Mesendoderm (in vitro differentiated cells): ENCODE measurements around the gene RGS9BP.
"Not testable (repeated sequence)": the region's sequence is repeated elsewhere in the genome, so short reads cannot be mapped to it uniquely, and the experiment has no call there.

Source experiments
- DNase-seq: peaks from one replicate; pipeline ENCODE4 v3.0.0; 2013
- H2AK5ac ChIP-seq: 2 replicates; pipeline ENCODE4 v1.6.1; 2013; ENCODE audit warnings: low read length, inconsistent platforms
- H2BK120ac ChIP-seq: 2 replicates; pipeline ENCODE4 v1.6.1; 2013; ENCODE audit warnings: low read depth, mild to moderate bottlenecking, low read length, moderate library complexity, mixed read lengths
- H2BK15ac ChIP-seq: replicated peaks from 2 replicates; pipeline ENCODE4 v1.6.1; 2013; ENCODE audit warnings: low read depth, mild to moderate bottlenecking, moderate library complexity
- H2BK5ac ChIP-seq: 2 replicates; pipeline ENCODE4 v1.6.1; 2013; ENCODE audit warnings: low read length, inconsistent platforms
- H3K18ac ChIP-seq: 2 replicates; pipeline ENCODE4 v1.6.1; 2013; ENCODE audit warnings: mild to moderate bottlenecking, low read length, mixed read lengths
- H3K23ac ChIP-seq: one replicate; pipeline ENCODE4 v1.6.1; 2013; ENCODE audit warnings: low read length
- H3K27ac ChIP-seq: 2 replicates; pipeline ENCODE4 v1.5.1; 2013; ENCODE audit warnings: low read depth, mild to moderate bottlenecking, inconsistent platforms, low read length, moderate library complexity
- H3K27me3 ChIP-seq: 2 replicates; pipeline ENCODE4 v1.6.1; 2013; ENCODE audit warnings: low read length, control low read depth, mild to moderate bottlenecking, inconsistent platforms; ENCODE audit not compliant: insufficient read depth, poor library complexity
- H3K36me3 ChIP-seq: 2 replicates; pipeline ENCODE4 v1.6.1; 2013; ENCODE audit warnings: low read length, inconsistent platforms; ENCODE audit not compliant: control insufficient read depth, insufficient read depth
- H3K4ac ChIP-seq: one replicate; pipeline ENCODE4 v1.6.1; 2013; ENCODE audit warnings: low read depth, mild to moderate bottlenecking, low read length, moderate library complexity
- H3K4me1 ChIP-seq: 2 replicates; pipeline ENCODE4 v1.6.1; 2013; ENCODE audit warnings: low read depth, low read length, inconsistent platforms; ENCODE audit not compliant: control insufficient read depth
- H3K4me2 ChIP-seq: 2 replicates; pipeline ENCODE4 v1.6.1; 2013; ENCODE audit warnings: low read length
- H3K4me3 ChIP-seq: 2 replicates; pipeline ENCODE4 v1.5.1; 2013; ENCODE audit warnings: mild to moderate bottlenecking, low read length
- H3K56ac ChIP-seq: one replicate; pipeline ENCODE4 v1.6.1; 2013; ENCODE audit warnings: low read length
- H3K79me1 ChIP-seq: 2 replicates; pipeline ENCODE4 v1.6.1; 2013; ENCODE audit warnings: low read length, inconsistent platforms
- H3K79me2 ChIP-seq: 2 replicates; pipeline ENCODE4 v1.6.1; 2013; ENCODE audit warnings: mild to moderate bottlenecking, low read length; ENCODE audit not compliant: control insufficient read depth, insufficient read depth
- H3K9ac ChIP-seq: 2 replicates; pipeline ENCODE4 v1.6.1; 2013; ENCODE audit warnings: low read length, inconsistent platforms
- H4K5ac ChIP-seq: one replicate; pipeline ENCODE4 v1.6.1; 2013; ENCODE audit warnings: low read length
- H4K8ac ChIP-seq: one replicate; pipeline ENCODE4 v1.6.1; 2013; ENCODE audit warnings: low read depth, mild to moderate bottlenecking, control low read depth, low read length, moderate library complexity
- WGBS: extraction: QIAGEN DNeasy Blood & Tissue Kit; methylation state at CpG from one replicate; pipeline ENCODE4 v1.1.7; 2013; ENCODE audit warnings: low lambda C conversion rate, missing lambda C conversion rate; ENCODE audit not compliant: insufficient coverage; ENCODE audit errors: extremely low coverage; 5-methylcytosine and 5-hydroxymethylcytosine counted together

RGS9BP gene

GRCh38 chr19:32688311-32688710 is 12.7 kb downstream of the RGS9BP start:
- H4K5ac ChIP-seq = no peak overlapping the region
- H3K4me3 ChIP-seq = no peak overlapping the region
- H3K4me1 ChIP-seq = peaks cover 2% of the 10 kb centered on the region
- H3K9ac ChIP-seq = no peak overlapping the region
- H2BK5ac ChIP-seq = no peak overlapping the region
- H3K27ac ChIP-seq = no peak overlapping the region
- no peak overlapping the region for H3K18ac ChIP-seq
- H2BK120ac ChIP-seq = no peak overlapping the region
- H3K4ac ChIP-seq = no peak overlapping the region
- no peak overlapping the region for H2BK15ac ChIP-seq
- H3K23ac ChIP-seq = no peak overlapping the region
- H4K8ac ChIP-seq = no peak overlapping the region
- no CpG with 5 or more reads among the region's 1 CpG for WGBS
- DNase-seq = no peak
- no peaks in the 10 kb centered on the region for H3K79me1 ChIP-seq
- H3K79me2 ChIP-seq = no peaks in the 10 kb centered on the region
- H3K4me2 ChIP-seq = no peak overlapping the region
- no peak overlapping the region for H3K56ac ChIP-seq
- no peaks in the 10 kb centered on the region for H3K27me3 ChIP-seq
- H3K36me3 ChIP-seq = no peaks in the 10 kb centered on the region
- no peak overlapping the region for H2AK5ac ChIP-seq

- H3K27me3 ChIP-seq = no peaks in the 10 kb centered on the region
- no peak within 1 kb of the TSS for H4K5ac ChIP-seq
- no peaks in the 10 kb centered on the region for H3K79me2 ChIP-seq
- peak within 1 kb of the TSS; percentile 75 for H3K4me2 ChIP-seq
- peak within 1 kb of the TSS; percentile 47 for H3K18ac ChIP-seq
- H3K9ac ChIP-seq = peak within 1 kb of the TSS; percentile 83
- peak within 1 kb of the TSS; percentile 33 for H3K4me3 ChIP-seq
- H3K4ac ChIP-seq = peak within 1 kb of the TSS; percentile 44
- no peak within 1 kb of the TSS for H2BK15ac ChIP-seq
- no peak within 1 kb of the TSS for H2BK120ac ChIP-seq
- no peak within 1 kb of the TSS for H3K27ac ChIP-seq
- H2BK5ac ChIP-seq = no peak within 1 kb of the TSS
- WGBS = no CpG with 5 or more reads among the region's 32 CpGs
- peaks cover 2% of the 10 kb centered on the region for H3K4me1 ChIP-seq
- no peaks in the 10 kb centered on the region for H3K36me3 ChIP-seq
- H2AK5ac ChIP-seq = no peak within 1 kb of the TSS
- H3K23ac ChIP-seq = peak within 1 kb of the TSS; percentile 24
- peak within 1 kb of the TSS; percentile 84 for H3K56ac ChIP-seq
- H3K79me1 ChIP-seq = no peaks in the 10 kb centered on the region
- DNase-seq = no peak
- no peak within 1 kb of the TSS for H4K8ac ChIP-seq
These were observed 15.8 kb downstream of the RGS9BP start, which contains the start of gene NUDT19 for GRCh38 chr19:32691291-32691951. Gene NUDT19, plus strand, starts transcription at chr19:32691821. Its CDS starts 140 bp downstream, at chr19:32691961.

GRCh38 chr19:32691952-32692726 is 16.5 kb downstream of the RGS9BP start:
- peak overlapping the region; percentile 84 for H3K56ac ChIP-seq
- H3K18ac ChIP-seq = peak overlapping the region; percentile 47
- H3K27ac ChIP-seq = no peak overlapping the region
- no peak overlapping the region for H2BK15ac ChIP-seq
- no peak overlapping the region for H2AK5ac ChIP-seq
- no CpG with 5 or more reads among the region's 93 CpGs for WGBS
- H3K4me2 ChIP-seq = peak overlapping the region; percentile 75
- peak; percentile 70 for DNase-seq
- H3K23ac ChIP-seq = peak overlapping the region; percentile 24
- H3K27me3 ChIP-seq = no peaks in the 10 kb centered on the region
- no peaks in the 10 kb centered on the region for H3K36me3 ChIP-seq
- H3K79me2 ChIP-seq = no peaks in the 10 kb centered on the region
- no peak overlapping the region for H2BK5ac ChIP-seq
- peak overlapping the region; percentile 44 for H3K4ac ChIP-seq
- H2BK120ac ChIP-seq = no peak overlapping the region
- H4K8ac ChIP-seq = no peak overlapping the region
- H3K79me1 ChIP-seq = no peaks in the 10 kb centered on the region
- peak overlapping the region; percentile 83 for H3K9ac ChIP-seq
- H3K4me3 ChIP-seq = peak overlapping the region; percentile 33
- no peak overlapping the region for H4K5ac ChIP-seq
- peaks cover 2% of the 10 kb centered on the region for H3K4me1 ChIP-seq

- Histone ChIP-seq H3K79me2 (no peaks in the 10 kb centered on the region), H3K18ac (peak overlapping the region; percentile 47), H2AK5ac (no peak overlapping the region), H2BK15ac (no peak overlapping the region), H3K36me3 (no peaks in the 10 kb centered on the region), H3K79me1 (no peaks in the 10 kb centered on the region), H3K4me3 (no peak overlapping the region), H3K4me1 (peaks cover 2% of the 10 kb centered on the region), H3K23ac (no peak overlapping the region), H4K8ac (no peak overlapping the region), H2BK120ac (no peak overlapping the region), H4K5ac (no peak overlapping the region), H2BK5ac (no peak overlapping the region), H3K27me3 (no peaks in the 10 kb centered on the region), H3K56ac (peak overlapping the region; percentile 84), H3K4ac (no peak overlapping the region), H3K4me2 (peak overlapping the region; percentile 75), H3K27ac (no peak overlapping the region), H3K9ac (peak overlapping the region; percentile 83)
- no CpG with 5 or more reads among the region's 7 CpGs for WGBS
- no peak for DNase-seq
These were observed 17.0 kb downstream of the RGS9BP start for GRCh38 chr19:32692727-32693061.

- not testable (repeated sequence) for H2BK15ac ChIP-seq, H3K18ac ChIP-seq, H2BK5ac ChIP-seq, H3K4ac ChIP-seq, H3K79me2 ChIP-seq, H3K27ac ChIP-seq, H4K8ac ChIP-seq, H3K23ac ChIP-seq, H2AK5ac ChIP-seq, H3K36me3 ChIP-seq, H3K4me1 ChIP-seq, H2BK120ac ChIP-seq, H3K56ac ChIP-seq, H3K4me2 ChIP-seq, H3K27me3 ChIP-seq, H4K5ac ChIP-seq, H3K9ac ChIP-seq, H3K4me3 ChIP-seq, H3K79me1 ChIP-seq
- peak; percentile 24 for DNase-seq
- WGBS = no CpG with 5 or more reads among the region's 20 CpGs
These were observed 17.8 kb downstream of the RGS9BP start for GRCh38 chr19:32693151-32694108.
